GM12878 (cell line): ENCODE results near the gene CAMK2D.

Experiments
- BHLHE40 ChIP-seq, 2 experiments: fragments of 450-650 bp in 1 of 2; IDR thresholded peaks; 2 replicates each; pipeline ENCODE4 v1.6.1; 2011 to 2017; ENCODE audit warnings: low read depth in 2 of 2, borderline replicate concordance in 1 of 2, improper control_type of control experiment in 1 of 2, low read length in 1 of 2, mild to moderate bottlenecking in 1 of 2
- CTCF ChIP-seq, 3 experiments: IDR thresholded peaks in 2 of 3; conservative IDR thresholded peaks in 1 of 3; 2 replicates each; pipeline ENCODE4 v1.5.1; 2011; ENCODE audit warnings: low read depth in 3 of 3, low read length in 3 of 3, mild to moderate bottlenecking in 3 of 3, control low read depth in 2 of 3, moderate library complexity in 2 of 3, inconsistent platforms in 1 of 3, mixed read lengths in 1 of 3; ENCODE audit not compliant: control insufficient read depth in 2 of 3, insufficient read depth in 1 of 3; ENCODE audit errors: extremely low read depth in 1 of 3
- EP300 ChIP-seq, 2 experiments: fragments of 150-350 bp in 1 of 2; IDR thresholded peaks; 2 replicates each; pipeline ENCODE4 v1.6.1; 2011 to 2012; ENCODE audit warnings: low read depth in 2 of 2, low read length in 2 of 2, borderline replicate concordance in 1 of 2, improper control_type of control experiment in 1 of 2, inconsistent platforms in 1 of 2; ENCODE audit not compliant: control insufficient read depth in 1 of 2
- FOXM1 ChIP-seq: IDR thresholded peaks from 2 replicates; pipeline ENCODE4 v1.6.1; 2012; ENCODE audit warnings: low read depth, mild to moderate bottlenecking, inconsistent platforms, low read length, moderate library complexity
- IKZF1 ChIP-seq: fragments of 450-650 bp; conservative IDR thresholded peaks from 2 replicates; pipeline ENCODE4 v1.6.1; 2017; ENCODE audit warnings: antibody characterized with exemption, mild to moderate bottlenecking
- MLLT1 ChIP-seq: fragments of 450-650 bp; IDR thresholded peaks from 2 replicates; pipeline ENCODE4 v1.6.1; 2016; ENCODE audit warnings: mild to moderate bottlenecking
- POLR2AphosphoS5 ChIP-seq: IDR thresholded peaks from 2 replicates; pipeline ENCODE4 v1.6.1; 2011; ENCODE audit warnings: mild to moderate bottlenecking, low read length, inconsistent platforms
- RELA ChIP-seq: fragments of 450-650 bp; IDR thresholded peaks from 2 replicates; pipeline ENCODE4 v1.8.0; 2014; ENCODE audit warnings: borderline replicate concordance; ENCODE audit not compliant: partially characterized antibody
- REST ChIP-seq: IDR thresholded peaks from 2 replicates; pipeline ENCODE4 v1.6.1; 2012; ENCODE audit warnings: mild to moderate bottlenecking, low read depth, low read length
- RFX5 ChIP-seq: IDR thresholded peaks from 2 replicates; pipeline ENCODE4 v1.6.1; 2011; ENCODE audit warnings: low read depth, low read length, improper control_type of control experiment
- SUZ12 ChIP-seq: fragments of 200-600 bp; sonication (generic); IDR thresholded peaks from one replicate; pipeline ENCODE4 v1.6.1; 2018; ENCODE audit warnings: antibody characterized with exemption, mild to moderate bottlenecking; ENCODE audit not compliant: unreplicated experiment
- TAF1 ChIP-seq: IDR thresholded peaks from 2 replicates; pipeline ENCODE4 v1.6.1; 2011; ENCODE audit warnings: mild to moderate bottlenecking, low read depth, low read length, borderline replicate concordance
- TBL1XR1 ChIP-seq: IDR thresholded peaks from 2 replicates; pipeline ENCODE4 v1.6.1; 2012; ENCODE audit warnings: low read depth, low read length, improper control_type of control experiment
- TF ChIP-seq, protein P1 (sequence below): fragments of 450-650 bp; conservative IDR thresholded peaks from 2 replicates; pipeline ENCODE4 v1.6.1; 2017; ENCODE audit warnings: mild to moderate bottlenecking, moderate library complexity

DNA sequence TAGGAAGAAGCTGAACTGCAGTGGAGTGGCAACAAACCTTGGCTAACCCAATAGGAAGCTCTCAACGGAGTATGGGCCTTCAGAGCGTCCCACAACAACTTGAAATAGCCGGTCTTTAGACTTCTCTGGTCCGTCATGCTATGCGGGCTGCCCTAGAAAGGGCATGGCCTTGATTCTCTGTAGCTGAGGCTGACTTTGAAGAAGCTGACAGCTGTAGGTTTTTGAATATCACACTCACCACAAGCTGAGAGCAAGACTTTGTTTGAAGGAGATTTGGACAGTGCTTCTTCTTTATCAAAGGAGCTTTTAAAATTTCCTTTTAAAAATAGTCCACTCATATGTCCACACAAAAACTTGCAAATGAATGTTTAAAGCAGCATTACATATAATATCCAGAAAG is 322.9 kb downstream of the CAMK2D start:
- TF ChIP-seq CTCF (IDR thresholded peaks at IDR 0.05 in 2 of 3, conservative IDR thresholded peaks at IDR 0.05 in 1 of 3; ENCODE audit: control insufficient read depth in 2 of 3, extremely low read depth in 1 of 3, insufficient read depth in 1 of 3, low read depth in 3 of 3, low read length in 3 of 3), result no peak
- TF ChIP-seq RELA, result no peak
- no peak for TF ChIP-seq FOXM1
- TF ChIP-seq RFX5, result no peak
- no peak for TF ChIP-seq TAF1
- TF ChIP-seq MLLT1, result no peak
- TF ChIP-seq, protein P1, sequence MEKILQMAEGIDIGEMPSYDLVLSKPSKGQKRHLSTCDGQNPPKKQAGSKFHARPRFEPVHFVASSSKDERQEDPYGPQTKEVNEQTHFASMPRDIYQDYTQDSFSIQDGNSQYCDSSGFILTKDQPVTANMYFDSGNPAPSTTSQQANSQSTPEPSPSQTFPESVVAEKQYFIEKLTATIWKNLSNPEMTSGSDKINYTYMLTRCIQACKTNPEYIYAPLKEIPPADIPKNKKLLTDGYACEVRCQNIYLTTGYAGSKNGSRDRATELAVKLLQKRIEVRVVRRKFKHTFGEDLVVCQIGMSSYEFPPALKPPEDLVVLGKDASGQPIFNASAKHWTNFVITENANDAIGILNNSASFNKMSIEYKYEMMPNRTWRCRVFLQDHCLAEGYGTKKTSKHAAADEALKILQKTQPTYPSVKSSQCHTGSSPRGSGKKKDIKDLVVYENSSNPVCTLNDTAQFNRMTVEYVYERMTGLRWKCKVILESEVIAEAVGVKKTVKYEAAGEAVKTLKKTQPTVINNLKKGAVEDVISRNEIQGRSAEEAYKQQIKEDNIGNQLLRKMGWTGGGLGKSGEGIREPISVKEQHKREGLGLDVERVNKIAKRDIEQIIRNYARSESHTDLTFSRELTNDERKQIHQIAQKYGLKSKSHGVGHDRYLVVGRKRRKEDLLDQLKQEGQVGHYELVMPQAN, result no peak
- no peak for TF ChIP-seq EP300 (IDR thresholded peaks at IDR 0.05; ENCODE audit: borderline replicate concordance in 1 of 2, control insufficient read depth in 1 of 2, low read depth in 2 of 2, low read length in 2 of 2)
- TF ChIP-seq IKZF1, result no peak
- TF ChIP-seq REST, result no peak
- TF ChIP-seq POLR2AphosphoS5, result no peak
- no peak for TF ChIP-seq TBL1XR1
- TF ChIP-seq BHLHE40 (IDR thresholded peaks at IDR 0.05; ENCODE audit: borderline replicate concordance in 1 of 2, low read depth in 2 of 2, low read length in 1 of 2), result no peak
- TF ChIP-seq SUZ12, result no peak
